ENCODE measurements around the gene GCK. TPM values are rescaled to one million over a fixed set of nuclear protein-coding genes. Genes with fewer than 3 reads are reported as not detected.

Gene GCK
- total RNA-seq, 2 donors from 2014 or later, result 1.3 to 2.1 TPM

DNA sequence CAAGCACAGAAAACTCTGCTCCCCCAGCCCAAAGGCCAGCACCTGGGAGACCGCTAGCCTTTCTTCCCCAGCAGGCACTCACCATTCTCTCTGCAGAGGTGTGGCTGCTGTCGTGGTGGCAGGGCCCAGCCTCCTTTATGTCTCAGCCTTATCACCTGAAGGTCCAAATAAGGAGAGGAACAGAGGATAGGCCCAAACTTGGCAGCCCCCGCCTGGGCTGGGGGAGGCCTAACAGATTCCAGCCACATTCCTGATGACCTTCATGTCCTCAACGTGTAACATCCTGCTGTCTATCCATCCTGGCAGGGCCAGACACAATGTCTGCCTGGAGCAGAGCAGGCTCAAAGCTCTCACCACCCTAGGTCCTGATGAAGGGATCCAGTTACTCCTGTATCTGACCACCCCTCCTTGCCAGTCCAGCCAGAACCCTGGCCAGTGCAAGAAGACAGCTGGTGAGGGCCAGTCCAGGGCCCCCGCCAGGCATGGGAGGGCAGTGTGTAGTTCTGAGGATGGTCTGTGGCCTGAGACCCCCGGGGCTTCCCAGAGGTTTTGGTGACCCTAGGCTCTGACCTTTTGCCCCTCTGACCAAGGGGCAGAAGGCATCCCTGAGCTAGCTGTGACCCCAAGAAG lies 47.9 kb downstream of the GCK start, which contains the start of gene MYL7:
TSS of gene MYL7 (minus strand) at position 112 of the 630 bp plus-strand sequence. CDS start at position 85, 27 bp downstream.
- ATAC-seq (no peak), DNase-seq (no peak)
- Histone ChIP-seq H3K27me3 (no peaks in the 10 kb centered on the region), H3K27ac (no peak within 1 kb of the TSS), H3K36me3 (replicated peaks in 1 of 2; ENCODE audit: insufficient read depth in 1 of 2, low read depth in 2 of 2) (no peaks in the 10 kb centered on the region), H3K9me3 (no peaks in the 10 kb centered on the region), H3K4me3 (no peak within 1 kb of the TSS), H3K4me1 (peaks cover 6% of the 10 kb centered on the region)
- WGBS, 2 donors, result 66 to 77% methylated on average over 5 to 6 of the region's 6 CpGs
- intact Hi-C loops (cut with DNase I), result no loop called here
- TF ChIP-seq, protein P1, sequence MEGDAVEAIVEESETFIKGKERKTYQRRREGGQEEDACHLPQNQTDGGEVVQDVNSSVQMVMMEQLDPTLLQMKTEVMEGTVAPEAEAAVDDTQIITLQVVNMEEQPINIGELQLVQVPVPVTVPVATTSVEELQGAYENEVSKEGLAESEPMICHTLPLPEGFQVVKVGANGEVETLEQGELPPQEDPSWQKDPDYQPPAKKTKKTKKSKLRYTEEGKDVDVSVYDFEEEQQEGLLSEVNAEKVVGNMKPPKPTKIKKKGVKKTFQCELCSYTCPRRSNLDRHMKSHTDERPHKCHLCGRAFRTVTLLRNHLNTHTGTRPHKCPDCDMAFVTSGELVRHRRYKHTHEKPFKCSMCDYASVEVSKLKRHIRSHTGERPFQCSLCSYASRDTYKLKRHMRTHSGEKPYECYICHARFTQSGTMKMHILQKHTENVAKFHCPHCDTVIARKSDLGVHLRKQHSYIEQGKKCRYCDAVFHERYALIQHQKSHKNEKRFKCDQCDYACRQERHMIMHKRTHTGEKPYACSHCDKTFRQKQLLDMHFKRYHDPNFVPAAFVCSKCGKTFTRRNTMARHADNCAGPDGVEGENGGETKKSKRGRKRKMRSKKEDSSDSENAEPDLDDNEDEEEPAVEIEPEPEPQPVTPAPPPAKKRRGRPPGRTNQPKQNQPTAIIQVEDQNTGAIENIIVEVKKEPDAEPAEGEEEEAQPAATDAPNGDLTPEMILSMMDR (IDR thresholded peaks at IDR 0.05), result no peak
- TF ChIP-seq POLR2A (IDR thresholded peaks at IDR 0.05), result no peak

DNA sequence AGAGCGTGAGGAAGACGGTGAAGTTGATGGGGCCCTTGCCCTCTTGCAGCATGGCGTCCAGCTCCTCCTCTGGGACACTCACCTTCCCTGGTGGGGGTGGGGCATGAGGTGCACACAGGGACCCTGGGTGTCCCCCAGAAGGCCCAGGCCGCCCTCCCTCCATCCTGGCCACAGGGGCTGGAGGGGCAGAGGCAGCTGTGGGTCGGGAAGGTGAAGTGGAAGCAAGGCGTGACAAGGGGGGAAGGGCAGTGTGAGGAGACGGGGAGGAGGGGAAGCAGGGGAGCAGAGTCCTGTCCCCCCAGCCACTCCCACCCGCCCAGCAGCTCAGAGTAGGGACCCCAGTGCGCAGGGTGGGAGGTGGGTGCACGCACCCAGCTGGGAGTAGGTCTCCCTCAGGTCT lies 48.9 kb downstream of the GCK start:
- Histone ChIP-seq H3K36me3 (replicated peaks in 1 of 2; ENCODE audit: insufficient read depth in 1 of 2, low read depth in 2 of 2) (no peaks in the 10 kb centered on the region), H3K9me3 (no peaks in the 10 kb centered on the region), H3K27me3 (no peaks in the 10 kb centered on the region), H3K27ac (no peak overlapping the region), H3K4me1 (no peaks in the 10 kb centered on the region), H3K4me3 (no peak overlapping the region)
- ATAC-seq, result no peak
- TF ChIP-seq, protein P1 (IDR thresholded peaks at IDR 0.05), result no peak
- no peak for TF ChIP-seq POLR2A (IDR thresholded peaks at IDR 0.05)
- 71 to 78% methylated on average over 9 to 10 of the region's 10 CpGs for WGBS, 2 donors
- no peak for DNase-seq
- intact Hi-C loops (cut with DNase I), result no loop called here

DNA sequence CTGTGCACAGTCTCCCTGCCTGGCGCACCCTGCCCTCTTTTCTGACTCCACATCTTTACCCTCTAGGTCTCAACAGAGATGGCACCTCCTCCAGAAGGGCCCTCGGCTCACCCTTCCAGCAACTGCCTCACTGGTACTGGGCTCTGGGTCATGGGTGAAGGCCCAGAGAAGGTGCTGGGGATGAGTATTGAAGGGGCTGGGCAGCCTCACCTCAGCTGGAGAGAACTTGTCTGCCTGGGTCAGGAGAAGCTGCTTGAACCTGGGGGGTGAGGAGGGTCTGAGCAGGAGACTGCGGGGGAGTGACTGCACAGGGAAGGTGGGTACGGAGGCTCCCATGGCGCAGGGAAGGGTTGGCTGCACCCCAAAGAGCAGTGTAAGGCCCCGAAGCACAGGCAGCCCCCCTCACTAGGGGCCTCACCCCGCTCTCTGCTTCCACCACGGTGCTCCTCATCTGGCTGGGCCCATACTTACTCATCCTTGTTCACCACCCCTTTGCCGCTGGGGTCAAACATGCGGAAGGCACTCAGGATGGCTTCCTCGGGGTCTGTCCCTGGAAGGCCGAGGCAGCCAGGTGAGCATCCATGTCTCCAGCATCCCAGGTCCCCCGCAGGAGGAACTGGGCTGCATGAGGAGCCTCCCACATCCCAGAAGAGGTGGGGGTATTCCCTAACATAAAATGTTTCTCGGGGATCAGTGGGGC lies 49.8 kb downstream of the GCK start:
- TF ChIP-seq, protein P1 (IDR thresholded peaks at IDR 0.05), result no peak
- no peak for TF ChIP-seq POLR2A (IDR thresholded peaks at IDR 0.05)
- H3K27ac ChIP-seq, result no peak overlapping the region
- no peaks in the 10 kb centered on the region for H3K9me3 ChIP-seq
- ATAC-seq (no peak), DNase-seq (no peak)
- no peaks in the 10 kb centered on the region for H3K27me3 ChIP-seq
- intact Hi-C loops (cut with DNase I), result no loop called here
- H3K36me3 ChIP-seq (replicated peaks in 1 of 2; ENCODE audit: insufficient read depth in 1 of 2, low read depth in 2 of 2), result no peaks in the 10 kb centered on the region
- H3K4me3 ChIP-seq, result no peak overlapping the region
- WGBS, 2 donors, result 70 to 89% methylated on average over 5 to 13 of the region's 14 CpGs
- H3K4me1 ChIP-seq, result no peaks in the 10 kb centered on the region

DNA sequence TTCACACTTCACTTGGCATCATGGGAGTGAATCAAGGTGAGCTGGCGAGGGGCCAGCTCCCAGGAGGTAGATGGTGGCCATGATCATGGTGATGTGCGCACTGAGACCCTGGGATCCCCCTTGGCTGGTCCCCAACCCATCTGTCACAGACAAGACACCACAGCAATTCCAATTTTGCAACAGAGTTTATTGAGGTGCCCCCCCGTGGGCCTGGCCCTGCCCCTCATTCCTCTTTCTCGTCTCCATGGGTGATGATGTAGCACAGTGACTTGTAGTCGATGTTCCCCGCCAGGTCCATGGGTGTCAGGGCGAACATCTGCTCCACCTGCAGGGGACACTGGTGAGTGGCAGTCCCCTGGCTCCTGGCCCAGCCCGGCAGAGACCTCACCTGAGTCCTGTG lies 50.5 kb downstream of the GCK start:
- 89 to 94% methylated on average over 6 to 8 of the region's 8 CpGs for WGBS, 2 donors
- DNase-seq, result peak in 1 of 4 donors; percentile 31
- no peak for TF ChIP-seq POLR2A (IDR thresholded peaks at IDR 0.05)
- TF ChIP-seq, protein P1 (IDR thresholded peaks at IDR 0.05), result no peak

More for the DNA sequence above, 50.5 kb downstream of the GCK start:
- H3K36me3 ChIP-seq (replicated peaks in 1 of 2; ENCODE audit: insufficient read depth in 1 of 2, low read depth in 2 of 2), result no peaks in the 10 kb centered on the region
- H3K4me3 ChIP-seq, result no peak overlapping the region
- no peaks in the 10 kb centered on the region for H3K9me3 ChIP-seq
- intact Hi-C loops (cut with DNase I), result no loop called here
- H3K27me3 ChIP-seq, result no peaks in the 10 kb centered on the region
- no peak for ATAC-seq
- no peaks in the 10 kb centered on the region for H3K4me1 ChIP-seq
- no peak overlapping the region for H3K27ac ChIP-seq
